HepG2 (cell line): ENCODE measurements around the gene GPR55.

Experiments
- CTCF ChIP-seq: sonication (generic); formaldehyde crosslinking; IDR thresholded peaks from 2 replicates; pipeline ENCODE4 v1.5.0; 2020; ENCODE audit warnings: mild to moderate bottlenecking, missing genetic modification reagents, moderate library complexity
- HDAC1 ChIP-seq: sonication (generic); formaldehyde crosslinking; IDR thresholded peaks from 2 replicates; pipeline ENCODE4 v1.5.1; 2020; ENCODE audit warnings: mild to moderate bottlenecking, missing genetic modification reagents
- MTA3 ChIP-seq: sonication (generic); formaldehyde crosslinking; IDR thresholded peaks from 2 replicates; pipeline ENCODE4 v1.4.0; 2020; ENCODE audit warnings: missing genetic modification reagents
- ZMYM3 ChIP-seq: sonication (generic); formaldehyde crosslinking; IDR thresholded peaks from 2 replicates; pipeline ENCODE4 v1.5.1; 2020; ENCODE audit warnings: mild to moderate bottlenecking, missing genetic modification reagents
- ZZZ3 ChIP-seq: sonication (generic); formaldehyde crosslinking; IDR thresholded peaks from 2 replicates; pipeline ENCODE4 v1.4.0; 2020; ENCODE audit warnings: missing genetic modification reagents, mild to moderate bottlenecking, borderline replicate concordance

GRCh38 chr2:230925443-230925878 is 419 bp upstream of the GPR55 start:
- no peak for TF ChIP-seq MTA3 (CRISPR knock-in tag)
- TF ChIP-seq CTCF (CRISPR knock-in tag): no peak
- TF ChIP-seq HDAC1 (CRISPR knock-in tag): no peak
- no peak for TF ChIP-seq ZZZ3 (CRISPR knock-in tag)
- TF ChIP-seq ZMYM3 (CRISPR knock-in tag): no peak
